Epidermal melanocyte (primary cell): ENCODE data around the gene FRMD8.
"Not testable (repeated sequence)": the region's sequence is repeated elsewhere in the genome, so short reads cannot be mapped to it uniquely, and the experiment has no call there.

Experiments
- DNase-seq: peaks from one replicate; pipeline ENCODE4 v3.0.0; 2011; ENCODE audit warnings: low spot score; ENCODE audit not compliant: insufficient read length

FRMD8 gene

DNA sequence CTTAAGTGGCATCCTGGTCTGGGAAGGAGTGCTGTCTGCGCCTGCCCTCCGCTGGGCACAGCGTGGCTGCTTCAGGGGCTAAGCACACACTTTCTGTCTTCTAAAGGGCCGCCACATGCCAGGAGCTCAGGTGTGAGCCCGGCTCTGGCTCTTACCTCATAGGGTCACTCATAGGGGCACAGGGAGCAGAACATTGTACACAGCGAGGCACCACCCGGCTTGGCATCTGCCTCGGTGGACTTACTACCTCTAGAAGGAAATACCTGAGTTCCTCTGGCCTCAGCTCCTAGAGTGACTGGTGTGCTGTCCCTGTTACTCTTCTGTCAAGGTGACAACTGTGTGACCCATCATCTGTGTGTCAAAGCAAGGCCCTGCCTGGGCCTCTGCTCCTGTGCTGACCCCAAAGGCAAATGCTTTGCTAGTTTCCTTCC lies 49.6 kb downstream of the FRMD8 start:
- DNase-seq: no peak

DNA sequence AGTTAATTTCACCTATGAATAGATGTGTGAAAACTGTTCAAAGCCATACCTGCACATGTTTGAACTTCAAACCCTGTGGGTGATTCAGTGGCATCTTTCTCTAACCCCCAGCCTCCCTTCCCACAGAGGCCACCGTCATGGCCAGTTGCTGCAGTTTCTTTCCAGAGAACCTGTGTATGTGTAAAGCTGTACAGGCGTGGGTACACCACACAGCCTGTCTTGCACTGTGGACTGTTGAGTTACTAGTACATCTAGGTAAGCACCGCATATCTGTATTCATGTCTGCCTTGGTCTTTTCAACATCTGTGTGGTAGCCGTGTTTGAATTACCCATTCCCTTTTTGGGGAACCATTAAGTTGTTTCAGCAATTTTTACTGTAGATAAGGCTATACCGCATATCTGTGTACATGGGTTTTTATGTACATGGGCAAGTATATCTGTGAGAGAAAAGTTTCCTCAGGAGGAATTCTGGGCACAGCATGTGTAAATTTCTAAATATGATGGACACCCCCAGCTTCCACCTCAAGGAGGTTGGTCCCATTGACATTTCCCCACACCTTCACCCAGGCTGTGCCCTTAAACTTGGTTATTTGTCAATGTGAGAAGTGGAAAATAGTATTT lies 50.1 kb downstream of the FRMD8 start:
- DNase-seq: no peak

DNA sequence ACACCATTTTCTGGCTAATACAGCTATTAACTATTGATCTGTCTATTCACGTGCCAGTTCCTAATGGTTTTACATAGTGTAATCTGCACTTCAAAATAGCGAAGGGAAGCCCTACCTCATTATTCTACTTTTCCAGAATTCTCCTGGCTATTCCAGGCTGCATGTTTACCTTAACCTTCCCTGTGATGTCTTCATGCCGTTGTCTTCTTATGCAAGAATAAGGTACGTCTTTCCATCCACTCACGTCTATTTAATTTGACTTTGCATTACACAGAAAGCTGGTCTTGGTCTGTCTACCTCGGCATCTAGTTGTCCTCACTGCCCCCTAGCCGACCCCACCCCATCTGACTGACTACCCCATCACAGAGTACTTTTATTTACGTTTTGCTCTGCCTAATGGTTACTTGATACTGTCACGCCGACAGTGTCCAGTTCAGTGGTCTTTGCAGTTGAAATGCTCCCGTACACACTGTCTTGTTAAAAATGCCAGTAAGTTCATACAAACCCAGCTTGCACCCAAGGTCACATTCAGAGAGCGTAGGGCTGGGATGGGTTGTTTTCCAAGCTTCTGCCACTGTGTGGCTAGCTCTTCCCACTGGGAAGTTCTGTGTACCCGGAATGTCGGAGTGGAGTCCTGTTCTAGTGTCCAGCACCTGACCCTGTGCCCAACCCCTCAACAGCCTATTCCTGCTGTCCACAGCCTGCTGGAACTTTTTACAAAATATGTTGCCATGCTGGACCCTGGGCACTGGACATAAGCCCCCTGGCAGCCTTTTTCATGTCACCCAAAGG lies 51.2 kb downstream of the FRMD8 start:
- DNase-seq: no peak

DNA sequence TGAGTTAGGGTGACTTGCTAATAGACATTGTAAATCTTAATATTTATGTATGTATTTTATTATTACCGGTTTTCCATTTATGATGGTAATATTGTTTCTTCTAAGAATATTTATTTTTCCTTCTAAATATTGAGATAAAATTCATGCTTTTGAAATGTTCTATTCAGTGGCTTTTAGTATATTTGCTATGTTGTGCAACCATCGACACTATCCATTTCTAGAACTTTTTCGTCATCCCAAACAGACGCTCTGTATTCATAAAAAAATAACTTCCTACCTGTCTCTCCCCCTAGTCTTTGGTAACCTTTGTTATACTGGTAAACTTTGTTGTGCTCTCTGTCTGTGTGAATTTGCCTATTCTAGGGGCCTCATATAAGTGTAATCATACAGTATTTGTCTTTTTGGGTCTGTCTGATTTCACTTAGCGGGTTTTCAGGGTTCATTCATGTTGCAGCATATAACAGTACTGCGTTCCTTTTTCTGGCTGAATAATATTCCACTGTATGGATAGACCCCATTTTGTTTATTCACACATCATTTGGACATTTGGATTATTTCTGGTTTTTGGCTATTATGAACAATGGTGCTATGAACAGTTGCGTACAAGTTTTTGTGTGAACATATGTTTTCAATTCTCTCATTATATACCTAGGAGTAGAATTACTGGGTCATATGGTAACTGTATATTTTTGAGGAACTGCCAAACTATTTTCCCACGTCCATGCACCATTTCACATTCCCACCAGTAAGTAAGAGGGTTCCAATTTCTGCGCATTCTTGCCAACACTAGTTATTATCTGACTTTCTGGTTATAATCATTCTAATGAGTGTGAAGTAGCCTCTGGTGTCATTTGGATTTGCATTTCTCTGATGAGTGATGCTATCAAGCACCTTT lies 52.1 kb downstream of the FRMD8 start:
- no peak for DNase-seq

GRCh38 chr11:65439331-65440181 lies 53.1 kb downstream of the FRMD8 start:
- no peak for DNase-seq

- DNase-seq: no peak
These were observed 54.5 kb downstream of the FRMD8 start for GRCh38 chr11:65440831-65441499.

- DNase-seq: no peak
These were observed 56.5 kb downstream of the FRMD8 start for GRCh38 chr11:65442842-65443331.

GRCh38 chr11:65444314-65445051 lies 58.0 kb downstream of the FRMD8 start:
- DNase-seq: no peak

DNA sequence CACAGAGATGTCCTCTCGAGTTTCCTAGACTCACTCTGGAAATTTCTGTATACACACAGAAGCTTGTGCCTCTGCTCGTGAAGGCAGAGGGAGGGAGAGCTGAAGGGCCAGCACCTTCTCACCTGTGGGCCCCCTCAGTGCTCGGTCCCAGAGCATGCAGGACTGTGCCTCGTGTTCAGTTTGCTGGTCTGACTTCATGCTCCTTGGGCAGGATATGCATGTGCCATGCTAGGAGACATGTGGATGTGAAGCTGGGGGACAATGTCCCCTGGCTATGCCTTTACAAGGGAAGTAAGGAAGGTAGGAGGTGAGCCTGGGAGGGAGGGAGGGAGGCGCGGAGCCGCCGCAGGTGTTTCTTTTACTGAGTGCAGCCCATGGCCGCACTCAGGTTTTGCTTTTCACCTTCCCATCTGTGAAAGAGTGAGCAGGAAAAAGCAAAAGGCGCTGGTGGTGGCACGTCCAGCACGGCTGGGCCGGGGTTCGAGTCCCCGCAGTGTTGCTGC lies 58.7 kb downstream of the FRMD8 start:
- DNase-seq: no peak

GRCh38 chr11:65445604-65446445 lies 59.4 kb downstream of the FRMD8 start:
- DNase-seq: no peak

DNA sequence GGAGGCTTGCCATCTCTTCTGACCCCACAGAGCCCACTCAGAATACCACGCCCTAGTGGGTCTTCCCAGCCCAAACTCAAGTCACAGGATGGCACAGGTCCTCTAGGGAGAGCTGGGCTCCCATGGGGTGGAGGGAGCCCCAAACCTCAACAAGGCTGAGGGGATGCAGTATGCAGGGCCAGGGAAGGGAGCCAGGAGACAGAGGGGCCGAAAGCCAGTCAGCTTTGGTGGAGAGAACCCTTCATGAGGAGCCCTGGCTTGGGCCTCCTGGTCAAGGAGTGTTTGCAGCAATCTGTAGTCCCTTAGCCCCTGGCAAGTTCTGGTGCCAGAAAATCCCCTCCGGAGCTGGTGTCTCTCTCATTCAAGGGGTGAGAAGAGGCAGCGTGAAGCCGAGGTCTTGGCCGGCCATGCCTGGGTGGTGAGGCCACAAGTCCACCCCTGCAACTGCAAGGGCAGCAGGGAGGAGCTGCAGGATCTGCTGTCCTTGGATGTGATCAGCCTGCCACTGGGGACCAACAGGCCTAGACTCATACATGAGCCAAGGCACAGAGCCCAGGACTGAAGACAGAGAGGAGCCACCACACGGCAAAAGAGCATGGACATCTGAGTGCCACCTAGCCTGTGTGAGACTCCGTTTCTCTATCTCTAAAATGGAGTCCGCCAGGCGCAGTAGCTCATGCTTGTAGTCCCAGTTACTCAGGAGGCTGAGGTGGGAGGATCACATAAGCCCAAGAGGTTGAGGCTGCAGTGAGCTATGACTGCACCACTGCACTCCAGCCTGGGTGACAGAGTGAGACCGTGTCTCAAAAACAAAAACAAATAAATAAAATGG lies 60.2 kb downstream of the FRMD8 start:
- DNase-seq: no peak

DNA sequence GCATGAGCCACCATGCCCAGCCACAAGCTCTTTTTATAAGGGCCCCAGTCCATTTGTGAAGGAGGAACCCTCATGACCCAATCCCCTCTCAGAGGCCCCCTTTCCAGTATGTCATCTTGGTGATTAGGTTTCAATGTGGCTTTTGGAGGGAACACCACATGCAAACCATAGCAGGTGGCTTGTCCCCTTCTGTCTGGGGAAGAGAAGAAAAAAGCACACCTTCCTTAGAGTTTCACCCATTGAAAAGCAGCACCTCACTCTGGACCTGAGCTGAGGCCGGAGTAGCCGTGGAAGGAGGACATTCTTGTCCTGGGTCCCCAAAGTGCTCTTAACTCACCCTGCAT lies 61.6 kb downstream of the FRMD8 start:
- no peak for DNase-seq

DNA sequence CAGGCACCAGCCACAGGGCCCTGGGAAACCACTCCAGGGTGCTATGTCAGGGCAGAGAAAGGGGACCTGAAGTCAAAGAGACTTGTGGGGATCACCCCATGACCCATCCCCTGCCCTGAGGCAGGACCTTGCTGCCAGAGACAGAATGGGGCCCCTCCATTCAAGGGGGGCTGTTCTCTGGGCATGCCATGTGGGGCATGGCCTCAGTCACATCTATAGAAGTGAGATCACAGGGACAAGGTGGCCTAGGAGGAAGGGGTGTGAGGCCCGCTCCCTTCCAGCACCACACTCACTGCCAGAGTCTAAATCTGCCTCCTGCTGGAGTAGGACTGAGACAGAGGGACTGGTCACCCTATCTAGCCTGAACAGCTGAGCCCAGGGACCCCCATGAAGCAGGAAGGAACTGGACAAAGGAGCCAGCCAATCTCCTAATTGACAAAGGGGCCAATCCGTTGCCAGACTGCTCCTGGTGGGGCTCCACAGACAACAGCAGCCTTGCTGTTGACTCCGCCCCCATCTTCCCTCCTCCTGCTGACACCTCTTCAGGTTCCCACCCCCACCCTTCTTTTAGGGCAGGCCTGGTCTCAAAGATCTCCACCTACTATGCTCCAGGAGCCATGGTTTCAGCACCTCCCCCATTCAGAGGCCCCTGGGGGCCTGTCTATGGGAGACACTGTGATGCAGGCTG lies 62.1 kb downstream of the FRMD8 start:
- no peak for DNase-seq

GRCh38 chr11:65451301-65451700 lies 64.9 kb downstream of the FRMD8 start:
- not testable (repeated sequence) for DNase-seq

DNA sequence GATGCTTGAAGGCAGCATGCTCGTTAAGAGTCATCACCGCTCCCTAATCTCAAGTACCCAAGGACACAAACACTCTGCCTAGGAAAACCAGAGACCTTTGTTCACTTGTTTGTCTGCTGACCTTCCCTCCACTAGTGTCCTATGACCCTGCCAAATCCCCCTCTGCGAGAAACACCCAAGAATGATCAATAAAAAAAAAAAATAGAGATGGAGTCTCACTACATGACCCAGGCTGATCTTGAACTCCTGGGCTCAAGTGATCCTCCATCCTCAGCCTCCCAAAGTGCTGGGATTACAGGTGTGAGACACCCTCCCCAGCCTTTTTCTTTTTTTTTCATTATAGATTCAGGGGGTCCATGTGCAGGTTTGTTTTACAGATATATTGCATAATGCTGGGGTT lies 65.8 kb downstream of the FRMD8 start:
- not testable (repeated sequence) for DNase-seq

- DNase-seq: no peak
These were observed 66.5 kb downstream of the FRMD8 start for GRCh38 chr11:65452806-65453490.

DNA sequence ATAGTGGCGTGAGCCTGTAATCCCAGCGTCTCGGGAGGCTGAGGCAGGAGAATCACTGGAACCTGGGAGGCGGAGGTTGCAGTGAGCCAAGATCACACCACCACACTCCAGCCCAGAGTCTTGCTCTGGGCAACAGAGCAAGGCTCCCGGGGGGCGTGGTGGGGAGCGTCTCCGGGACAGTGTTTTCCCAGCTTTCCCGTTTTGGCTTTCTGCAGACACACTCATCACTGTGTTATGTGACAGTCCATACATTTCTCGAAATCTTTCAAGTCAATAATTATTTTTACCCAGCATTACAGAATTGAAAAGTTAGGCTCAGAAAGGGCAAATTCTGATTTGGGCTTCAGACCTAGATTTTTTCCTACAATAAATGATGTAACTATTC lies 67.9 kb downstream of the FRMD8 start:
- no peak for DNase-seq
